GM19193 (cell line): Measurements from ENCODE around the gene FBXL15.

Experiments
- POLR2A ChIP-seq: IDR thresholded peaks from 4 replicates; pipeline ENCODE4 v1.6.1; 2011; ENCODE audit not compliant: insufficient read depth, insufficient read length; ENCODE audit errors: extremely low read depth

FBXL15 gene

DNA sequence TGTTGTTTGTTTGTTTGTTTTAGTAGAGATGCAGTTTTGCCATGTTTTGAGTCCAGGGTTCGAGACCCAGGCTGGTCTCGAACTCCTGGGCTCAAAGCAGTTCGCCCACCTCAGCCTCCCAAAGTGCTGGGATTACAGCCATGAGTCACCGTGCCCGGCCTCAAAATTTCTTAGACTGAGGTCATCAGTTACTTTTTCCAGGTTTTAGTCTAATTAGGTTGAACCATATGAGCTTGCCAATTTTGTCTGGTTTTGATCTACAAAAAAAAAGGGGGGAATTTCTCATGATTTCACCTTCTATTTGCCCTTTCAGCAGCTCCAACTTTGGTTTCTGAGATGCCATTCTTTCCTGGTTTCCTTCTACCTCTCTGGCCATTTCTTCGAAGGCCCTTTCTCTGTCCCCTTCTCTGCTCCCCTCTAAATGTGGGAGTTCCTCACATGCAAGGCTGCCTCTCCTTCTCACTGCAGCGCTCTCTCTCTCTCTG lies 6.2 kb downstream of the FBXL15 start:
- TF ChIP-seq POLR2A: no peak

DNA sequence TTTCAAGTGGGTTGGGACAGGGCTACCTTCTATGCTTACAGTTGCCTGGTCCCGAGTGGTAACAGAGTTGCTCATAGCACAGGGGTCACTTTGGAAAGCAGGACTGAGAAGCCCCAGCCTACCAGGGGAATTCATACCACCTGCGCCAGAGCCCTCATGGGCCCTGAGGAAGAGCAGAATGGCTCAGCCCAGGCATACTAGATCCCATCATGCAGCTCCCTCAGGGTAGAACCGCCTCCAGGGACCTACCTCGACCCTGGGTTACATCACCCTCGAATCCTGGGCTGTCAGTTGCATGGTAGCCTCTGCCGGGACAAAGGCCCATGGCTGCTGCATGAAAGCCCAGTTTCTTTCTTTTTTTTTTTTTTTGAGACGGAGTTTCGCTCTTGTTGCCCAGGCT lies 8.8 kb downstream of the FBXL15 start:
- TF ChIP-seq POLR2A: no peak

DNA sequence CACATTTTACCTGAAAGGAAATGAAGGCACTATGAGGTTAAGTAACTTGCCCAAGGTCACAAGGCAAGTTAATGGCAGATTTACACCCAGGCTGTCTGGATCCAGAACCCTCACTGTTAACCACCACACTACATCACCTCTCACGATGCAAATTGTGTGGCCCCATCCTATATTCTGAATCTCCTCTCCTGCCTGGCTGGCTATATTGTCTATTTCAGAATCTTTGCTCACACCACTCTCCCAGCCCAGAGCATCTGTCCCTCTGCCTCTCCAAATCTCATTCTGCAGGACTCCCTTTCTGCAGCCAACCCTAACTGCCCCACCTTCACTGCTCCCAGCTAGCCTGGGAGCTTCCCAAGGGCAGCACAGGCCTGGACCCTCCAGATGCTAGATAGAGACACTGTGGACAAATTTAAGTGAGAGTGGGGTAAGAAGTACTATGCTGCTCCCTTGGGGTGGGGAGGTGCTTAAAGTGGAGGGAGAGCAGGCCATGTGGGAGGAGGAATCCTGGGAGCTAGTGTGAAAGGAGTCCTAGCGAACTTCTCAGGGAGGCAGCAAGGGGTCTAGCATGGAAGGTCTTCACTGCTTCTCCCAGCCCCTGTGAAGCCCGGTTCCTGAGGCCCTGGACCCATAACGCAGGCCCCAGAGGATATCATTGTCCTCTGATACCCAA lies 11.0 kb downstream of the FBXL15 start:
- TF ChIP-seq POLR2A: no peak

GRCh38 chr10:102432162-102432950 lies 11.7 kb downstream of the FBXL15 start, which contains the start of gene CUEDC2:
CUEDC2 (minus strand) TSS chr10:102432574; CDS start chr10:102425188, 7,386 bp downstream.
- peak; percentile 74 for TF ChIP-seq POLR2A

DNA sequence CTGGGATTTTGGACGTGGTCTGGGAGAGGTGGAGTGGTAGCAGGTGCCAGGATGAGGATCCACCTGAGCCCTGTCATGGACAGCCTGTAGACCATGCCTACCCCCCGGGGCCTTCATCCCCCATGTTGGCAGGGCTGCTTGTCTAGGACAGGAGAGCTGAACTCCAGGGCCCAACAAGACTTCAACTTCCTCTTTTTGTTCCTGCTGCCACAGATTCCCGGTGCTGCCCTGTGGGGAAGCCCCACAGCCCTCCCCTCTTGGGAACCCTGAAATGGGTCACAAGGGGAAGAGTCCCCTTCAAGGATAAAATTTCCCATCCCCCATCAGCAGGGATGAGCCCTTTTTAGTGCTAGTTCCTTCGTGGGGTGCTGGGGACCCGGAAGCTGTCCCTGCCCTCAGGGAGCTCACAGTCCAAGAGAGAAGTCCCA lies 13.0 kb downstream of the FBXL15 start:
- TF ChIP-seq POLR2A: no peak

- no peak for TF ChIP-seq POLR2A
Observed at GRCh38 chr10:102434394-102435132, 13.9 kb downstream of the FBXL15 start.

GRCh38 chr10:102435133-102435497 lies 14.5 kb downstream of the FBXL15 start:
- TF ChIP-seq POLR2A: no peak

DNA sequence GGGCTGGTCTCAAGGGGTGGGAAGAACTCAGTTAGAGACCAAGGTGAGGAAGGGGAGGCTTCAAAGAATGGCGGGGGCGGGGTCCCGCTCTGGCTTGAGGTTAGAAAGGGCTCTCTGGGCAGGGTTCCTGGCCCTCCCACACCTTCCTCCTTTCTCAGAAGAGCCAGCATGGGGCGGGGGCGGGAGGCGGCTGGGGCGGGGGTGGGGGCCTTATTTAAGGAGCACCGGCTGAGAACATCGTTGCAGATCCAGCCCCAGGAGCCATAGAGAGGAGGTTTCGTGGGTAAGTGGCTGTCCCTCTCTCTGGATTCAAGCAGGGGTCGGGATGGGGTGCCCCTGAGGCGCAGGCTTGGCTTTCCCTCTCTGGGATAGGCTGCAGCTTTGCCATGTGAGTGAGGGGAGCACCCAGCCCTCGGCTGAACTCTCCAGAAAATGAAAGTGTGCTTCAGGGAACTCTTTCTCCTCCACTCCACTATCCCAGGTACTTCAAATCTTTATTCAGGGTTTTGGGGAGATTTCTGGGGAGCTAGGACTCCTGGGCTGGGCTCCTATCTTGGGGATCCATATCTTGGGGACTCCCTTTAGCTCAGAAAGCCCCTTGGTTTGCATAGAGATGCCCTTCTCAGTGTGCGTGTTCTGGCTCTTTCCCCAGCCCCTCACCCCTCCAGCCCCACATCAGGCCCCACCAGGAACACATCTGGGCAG lies 15.0 kb downstream of the FBXL15 start:
- peak; percentile 54 for TF ChIP-seq POLR2A

DNA sequence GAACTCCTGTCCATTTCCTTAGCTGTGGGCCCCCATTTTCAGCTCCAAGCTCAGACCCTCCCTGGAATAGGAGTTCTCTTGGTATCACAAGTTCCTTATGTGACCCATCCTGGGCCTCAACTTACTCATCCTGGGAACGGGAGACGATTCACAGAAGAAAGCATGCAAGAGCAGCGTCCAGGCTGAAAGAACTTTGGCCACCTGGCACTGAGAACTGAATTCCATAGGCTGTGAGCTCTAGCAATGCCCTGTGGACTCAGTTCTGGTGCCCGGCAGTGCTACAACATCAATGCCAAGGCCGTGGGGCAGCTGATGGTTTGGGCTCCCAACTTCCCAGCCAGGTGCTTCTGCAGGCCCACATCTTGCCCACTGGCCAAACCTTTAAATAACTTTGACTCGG lies 15.7 kb downstream of the FBXL15 start:
- TF ChIP-seq POLR2A: no peak

GRCh38 chr10:102437515-102437914 lies 16.9 kb downstream of the FBXL15 start:
- no peak for TF ChIP-seq POLR2A

DNA sequence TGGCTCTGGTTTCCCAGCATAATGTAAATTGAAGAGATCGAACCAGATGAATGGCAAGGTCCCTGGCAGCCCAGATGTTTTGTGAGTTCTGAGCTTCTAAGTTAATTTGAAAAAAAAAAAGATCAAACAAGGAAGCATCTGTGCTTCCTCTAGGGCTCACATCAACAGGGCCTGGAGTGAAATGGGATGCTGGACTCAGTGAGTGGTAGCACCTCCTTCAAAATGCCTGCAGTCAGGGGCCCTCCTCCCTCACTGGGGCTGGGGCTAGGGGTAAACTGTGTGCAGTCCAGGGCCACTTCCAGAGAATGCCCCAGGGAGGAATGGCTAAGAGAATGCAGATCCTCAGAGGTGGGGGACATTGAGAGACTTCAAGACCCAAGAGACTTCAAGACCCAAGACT lies 17.7 kb downstream of the FBXL15 start:
- no peak for TF ChIP-seq POLR2A

- no peak for TF ChIP-seq POLR2A
Observed at GRCh38 chr10:102444851-102445250, 24.2 kb downstream of the FBXL15 start.

- TF ChIP-seq POLR2A: no peak
Observed at GRCh38 chr10:102449321-102450123, 28.9 kb downstream of the FBXL15 start.

- no peak for TF ChIP-seq POLR2A
Observed at GRCh38 chr10:102450124-102450373, 29.4 kb downstream of the FBXL15 start.

GRCh38 chr10:102450374-102451104 lies 29.9 kb downstream of the FBXL15 start:
- peak; percentile 76 for TF ChIP-seq POLR2A
